Gastrocnemius medialis (tissue), 4 donors: Measurements from ENCODE around the gene SLC22A1.

ENCODE experiments used
- POLR2A ChIP-seq, 2 donors: fragments of 450-650 bp; IDR thresholded peaks; one replicate each; pipeline ENCODE4 v1.6.1; 2017; ENCODE audit warnings: antibody characterized with exemption in 2 of 2, mild to moderate bottlenecking in 2 of 2, moderate library complexity in 2 of 2
- TF ChIP-seq, protein P1 (sequence below), 5 experiments: fragments of 450-650 bp in 3 of 5; fragments of 200-600 bp in 2 of 5; sonication (generic) in 2 of 5; IDR thresholded peaks in 4 of 5; conservative IDR thresholded peaks in 1 of 5; 1 replicate in 4 of 5; 2 replicates in 1 of 5; pipeline ENCODE4 v1.5.1; 2016 to 2019; ENCODE audit warnings: antibody characterized with exemption in 5 of 5, mild to moderate bottlenecking in 3 of 5, moderate library complexity in 3 of 5

- TF ChIP-seq POLR2A (IDR thresholded peaks at IDR 0.05): no peak
- TF ChIP-seq, protein P1, sequence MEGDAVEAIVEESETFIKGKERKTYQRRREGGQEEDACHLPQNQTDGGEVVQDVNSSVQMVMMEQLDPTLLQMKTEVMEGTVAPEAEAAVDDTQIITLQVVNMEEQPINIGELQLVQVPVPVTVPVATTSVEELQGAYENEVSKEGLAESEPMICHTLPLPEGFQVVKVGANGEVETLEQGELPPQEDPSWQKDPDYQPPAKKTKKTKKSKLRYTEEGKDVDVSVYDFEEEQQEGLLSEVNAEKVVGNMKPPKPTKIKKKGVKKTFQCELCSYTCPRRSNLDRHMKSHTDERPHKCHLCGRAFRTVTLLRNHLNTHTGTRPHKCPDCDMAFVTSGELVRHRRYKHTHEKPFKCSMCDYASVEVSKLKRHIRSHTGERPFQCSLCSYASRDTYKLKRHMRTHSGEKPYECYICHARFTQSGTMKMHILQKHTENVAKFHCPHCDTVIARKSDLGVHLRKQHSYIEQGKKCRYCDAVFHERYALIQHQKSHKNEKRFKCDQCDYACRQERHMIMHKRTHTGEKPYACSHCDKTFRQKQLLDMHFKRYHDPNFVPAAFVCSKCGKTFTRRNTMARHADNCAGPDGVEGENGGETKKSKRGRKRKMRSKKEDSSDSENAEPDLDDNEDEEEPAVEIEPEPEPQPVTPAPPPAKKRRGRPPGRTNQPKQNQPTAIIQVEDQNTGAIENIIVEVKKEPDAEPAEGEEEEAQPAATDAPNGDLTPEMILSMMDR (IDR thresholded peaks at IDR 0.05 in 4 of 5, conservative IDR thresholded peaks at IDR 0.05 in 1 of 5): no peak
Observed at GRCh38 chr6:160170018-160170680, 48.5 kb downstream of the SLC22A1 start.
